Stomach (tissue), 9 donors: ENCODE results near the gene C5AR2. TPM values are rescaled to one million over a fixed set of nuclear protein-coding genes. Genes with fewer than 3 reads are reported as not detected.
"Not testable (repeated sequence)": the region's sequence is repeated elsewhere in the genome, so short reads cannot be mapped to it uniquely, and the experiment has no call there.

Experiments
- DNase-seq, 2 donors: peaks; one replicate each; pipeline versions ENCODE4 v3.0.0 to v3.0.0-alpha.2; 2013 to 2019
- H3K27ac ChIP-seq, 5 donors: fragments of 200-600 bp in 4 of 5; sonication (generic) in 4 of 5; one replicate each; pipeline ENCODE4 v1.5.1; 2013 to 2019; ENCODE audit warnings: mild to moderate bottlenecking in 1 of 5, moderate library complexity in 1 of 5
- H3K27me3 ChIP-seq, 3 donors: fragments of 200-600 bp; sonication (generic); one replicate each; pipeline ENCODE4 v1.5.1; 2017 to 2019; ENCODE audit warnings: mixed run types in 1 of 3
- H3K36me3 ChIP-seq, 4 donors: fragments of 200-600 bp; sonication (generic); 1 replicate in 3 of 4; 2 replicates in 1 of 4; pipeline ENCODE4 v1.5.1; 2016 to 2019
- H3K4me1 ChIP-seq, 4 donors: fragments of 200-600 bp; sonication (generic); one replicate each; pipeline ENCODE4 v1.5.1; 2016 to 2019
- H3K4me3 ChIP-seq, 4 donors: fragments of 200-600 bp; sonication (generic) in 3 of 4; one replicate each; pipeline ENCODE4 v1.5.1; 2016 to 2019; ENCODE audit warnings: mild to moderate bottlenecking in 1 of 4
- H3K9me3 ChIP-seq, 4 donors: fragments of 200-600 bp; sonication (generic); one replicate each; pipeline ENCODE4 v1.5.1; 2016 to 2019
- CTCF ChIP-seq, 7 experiments: fragments of 450-650 bp in 4 of 7; fragments of 200-600 bp in 3 of 7; sonication (generic) in 3 of 7; IDR thresholded peaks; one replicate each; pipeline ENCODE4 v1.5.1; 2016 to 2019; ENCODE audit warnings: antibody characterized with exemption in 7 of 7, control low read depth in 2 of 7, mild to moderate bottlenecking in 1 of 7
- EP300 ChIP-seq: sonication (generic); formaldehyde crosslinking; IDR thresholded peaks from one replicate; pipeline ENCODE4 v1.6.1; 2017; ENCODE audit warnings: antibody characterized with exemption
- POLR2A ChIP-seq, 4 donors: fragments of 450-650 bp; IDR thresholded peaks; one replicate each; pipeline ENCODE4 v1.6.1; 2016; ENCODE audit warnings: antibody characterized with exemption in 4 of 4, control low read depth in 2 of 4, mild to moderate bottlenecking in 1 of 4, moderate library complexity in 1 of 4
- POLR2AphosphoS5 ChIP-seq, 3 donors: sonication (generic); formaldehyde crosslinking; IDR thresholded peaks; one replicate each; pipeline ENCODE4 v1.6.1; 2016; ENCODE audit warnings: antibody characterized with exemption in 3 of 3
- WGBS, 5 donors: extraction: QIAGEN DNeasy Blood & Tissue Kit in 3 of 5; methylation state at CpG; one replicate each; pipeline versions ENCODE4 v1.1.5 to v1.1.7; 2013 to 2018; 5-methylcytosine and 5-hydroxymethylcytosine counted together
- intact Hi-C: fragments of 100-400 bp; cut with DNase I; formaldehyde crosslinking; loops from one replicate; pipeline ENCODE4 v1.15.1; 2023; ENCODE audit warnings: low total_unique reads
- polyA plus RNA-seq, 3 donors: library from polyadenylated mRNA; stranded (reverse); fragments of 200-250 nt; gene quantifications; one replicate each; pipeline ENCODE4 v1.2.3, GENCODE V29; 2013
- total RNA-seq, 5 donors: library from RNA; depleted of rRNA; stranded (reverse); fragments of >200 nt; gene quantifications; one replicate each; pipeline versions ENCODE4 v1.1.0 to v1.2.3, GENCODE V29; 2014 to 2016
- donor health status: healthy with polysubstance abuse.
- donor health status: Bipolar disorder and iron deficiency.
- donor health status: healthy.

Gene C5AR2
- total and polyA plus RNA-seq, 8 donors, result 0.13 to 11.1 (median 0.82) TPM; not detected in 2

GRCh38 chr19:47362321-47362720 lies 30.3 kb downstream of the C5AR2 start:
- DNase-seq, result no peak
- Histone ChIP-seq H3K4me3 (no peak overlapping the region), H3K27me3 (no peaks in the 10 kb centered on the region), H3K27ac (no peak overlapping the region), H3K9me3 (no peaks in the 10 kb centered on the region), H3K4me1 (no peaks in the 10 kb centered on the region), H3K36me3 (peaks cover 65 to 100% (median 100%) of the 10 kb centered on the region in 4 donors)
- intact Hi-C loops, result no loop called here
- WGBS, 5 donors, result 92 to 97% (median 97%) methylated on average over 21 of the region's 21 CpGs
- TF ChIP-seq POLR2AphosphoS5 (IDR thresholded peaks at IDR 0.05) (no peak), CTCF (IDR thresholded peaks at IDR 0.05) (no peak), POLR2A (IDR thresholded peaks at IDR 0.05) (no peak), EP300 (no peak)

GRCh38 chr19:47363758-47364531 lies 32.0 kb downstream of the C5AR2 start:
- Histone ChIP-seq H3K4me1 (no peaks in the 10 kb centered on the region), H3K9me3 (no peaks in the 10 kb centered on the region), H3K27me3 (no peaks in the 10 kb centered on the region), H3K36me3 (peaks cover 51 to 97% (median 96%) of the 10 kb centered on the region in 4 donors), H3K4me3 (no peak overlapping the region), H3K27ac (peak overlapping the region in 2 of 5 donors; percentile 18 to 56)
- intact Hi-C loops, result no loop called here
- no peak for DNase-seq
- TF ChIP-seq EP300 (no peak), CTCF (IDR thresholded peaks at IDR 0.05) (no peak), POLR2A (IDR thresholded peaks at IDR 0.05) (no peak), POLR2AphosphoS5 (IDR thresholded peaks at IDR 0.05) (no peak)
- WGBS, 5 donors, result 84 to 90% (median 85%) methylated on average over 13 of the region's 13 CpGs

GRCh38 chr19:47365455-47365854 lies 33.5 kb downstream of the C5AR2 start:
- WGBS, 5 donors, result 76 to 90% (median 81%) methylated on average over 4 to 10 of the region's 10 CpGs
- H3K36me3 ChIP-seq, result peaks cover 47 to 97% (median 96%) of the 10 kb centered on the region in 4 donors
- H3K9me3 ChIP-seq, H3K4me3 ChIP-seq, H3K4me1 ChIP-seq, H3K27ac ChIP-seq, DNase-seq, intact Hi-C loops, H3K27me3 ChIP-seq: not testable (repeated sequence)

GRCh38 chr19:47370045-47370611 lies 38.2 kb downstream of the C5AR2 start:
- Histone ChIP-seq H3K36me3 (peaks cover 53 to 97% (median 96%) of the 10 kb centered on the region in 4 donors), H3K27ac (peak overlapping the region in 2 of 5 donors; percentile 60 to 62), H3K27me3 (no peaks in the 10 kb centered on the region), H3K4me3 (no peak overlapping the region), H3K4me1 (no peaks in the 10 kb centered on the region), H3K9me3 (no peaks in the 10 kb centered on the region)
- intact Hi-C loops, result no loop called here
- no peak for TF ChIP-seq EP300
- no peak for TF ChIP-seq POLR2AphosphoS5 (IDR thresholded peaks at IDR 0.05)
- no peak for TF ChIP-seq CTCF (IDR thresholded peaks at IDR 0.05)
- no peak for TF ChIP-seq POLR2A (IDR thresholded peaks at IDR 0.05)
- 61 to 84% (median 77%) methylated on average over 9 to 10 of the region's 10 CpGs for WGBS, 5 donors
- no peak for DNase-seq

- TF ChIP-seq POLR2A (IDR thresholded peaks at IDR 0.05), result no peak
- no peak for TF ChIP-seq POLR2AphosphoS5 (IDR thresholded peaks at IDR 0.05)
- TF ChIP-seq EP300, result no peak
Observed at GRCh38 chr19:47371261-47371660, 39.3 kb downstream of the C5AR2 start.

More at GRCh38 chr19:47371261-47371660, 39.3 kb downstream of the C5AR2 start:
- peak overlapping the region in 1 of 5 donors; percentile 62 for H3K27ac ChIP-seq
- no peak for DNase-seq
- no peaks in the 10 kb centered on the region for H3K27me3 ChIP-seq
- WGBS, 5 donors, result 87 to 98% (median 92%) methylated on average over 8 to 9 of the region's 9 CpGs
- peaks cover 65 to 97% (median 96%) of the 10 kb centered on the region in 4 donors for H3K36me3 ChIP-seq
- intact Hi-C loops, result no loop called here
- no peak overlapping the region for H3K4me3 ChIP-seq
- peaks cover 0 to 1% (median 0%) of the 10 kb centered on the region in 4 donors for H3K4me1 ChIP-seq
- H3K9me3 ChIP-seq, result no peaks in the 10 kb centered on the region
